ENCODE data around the gene DNM2.

DNA sequence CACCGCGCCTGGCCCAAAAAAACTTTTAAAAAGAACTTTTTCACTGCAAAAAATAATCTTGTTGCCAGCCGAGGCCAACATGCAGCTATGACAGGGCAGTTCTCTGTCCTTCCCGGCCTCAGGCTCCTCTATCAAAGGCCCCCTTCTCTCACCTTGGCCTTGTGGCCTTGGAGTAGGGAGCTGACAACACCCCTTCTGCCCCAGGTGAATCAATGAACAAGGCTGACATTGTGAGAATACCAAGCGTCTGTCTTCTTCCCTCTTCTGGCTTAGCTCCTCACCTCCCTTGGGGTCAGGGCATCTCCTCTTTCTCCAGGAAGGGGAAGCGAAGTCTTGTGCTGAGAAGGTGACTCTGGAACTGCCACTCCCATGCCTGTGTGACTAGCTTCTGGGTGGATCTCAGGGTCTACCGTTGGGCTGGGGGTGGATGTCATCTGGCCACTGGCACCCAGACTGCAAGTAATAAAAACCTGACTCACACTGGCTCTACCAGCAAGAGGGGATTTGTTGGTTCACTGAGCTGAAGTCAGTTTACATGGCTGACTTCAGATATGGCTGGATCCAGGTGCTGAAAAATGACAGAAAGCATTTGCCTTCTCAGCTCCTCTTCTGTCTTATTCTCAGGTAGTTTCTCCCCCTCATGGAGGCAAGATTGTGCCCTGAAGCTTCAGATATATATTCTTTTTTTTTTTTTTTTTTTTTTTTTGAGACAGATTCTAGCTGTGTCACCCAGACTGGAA, 136.6 kb downstream of the DNM2 start:
- TF ChIP-seq YY1 (IDR thresholded peaks at IDR 0.05; ENCODE audit: insufficient read depth, insufficient read length) (no peak), ZNF274 (IDR thresholded peaks at IDR 0.05; ENCODE audit: low read depth, low read length) (no peak)
